HUES64 (cell line): ENCODE results near the gene SLC46A3.

Experiments used
- H3K27ac ChIP-seq: 2 replicates; pipeline ENCODE4 v1.7.0; 2013; ENCODE audit warnings: low read depth, low read length, inconsistent platforms
- H3K27me3 ChIP-seq: 2 replicates; pipeline ENCODE4 v1.6.1; 2013; ENCODE audit warnings: mild to moderate bottlenecking, low read length; ENCODE audit not compliant: insufficient read depth
- H3K36me3 ChIP-seq: 2 replicates; pipeline ENCODE4 v1.6.1; 2013; ENCODE audit warnings: mild to moderate bottlenecking, low read length; ENCODE audit not compliant: insufficient read depth
- H3K4me1 ChIP-seq: 2 replicates; pipeline ENCODE4 v1.6.1; 2013; ENCODE audit warnings: mild to moderate bottlenecking, low read length, moderate library complexity; ENCODE audit not compliant: insufficient read depth
- H3K4me3 ChIP-seq: 2 replicates; pipeline ENCODE4 v1.5.1; 2013; ENCODE audit warnings: mild to moderate bottlenecking, low read length, moderate library complexity
- H3K9ac ChIP-seq: 2 replicates; pipeline ENCODE4 v1.6.1; 2013; ENCODE audit warnings: mild to moderate bottlenecking, low read depth, low read length
- H3K9me3 ChIP-seq: 2 replicates; pipeline ENCODE4 v1.6.1; 2013; ENCODE audit warnings: low read depth, low read length; ENCODE audit not compliant: insufficient read depth
- WGBS: fragments of 150-250, 120-280 bp; methylation state at CpG from one replicate; pipeline ENCODE4 v1.1.7; 2013; ENCODE audit warnings: missing lambda C conversion rate; 5-methylcytosine and 5-hydroxymethylcytosine counted together

SLC46A3 gene

GRCh38 chr13:28729541-28729940, 10.8 kb upstream of the SLC46A3 start:
- no peaks in the 10 kb centered on the region for H3K4me1 ChIP-seq
- no peak overlapping the region for H3K4me3 ChIP-seq
- WGBS: 85% methylated on average over 2 of the region's 2 CpGs
- H3K36me3 ChIP-seq: no peaks in the 10 kb centered on the region
- no peak overlapping the region for H3K9ac ChIP-seq
- no peaks in the 10 kb centered on the region for H3K9me3 ChIP-seq
- no peak overlapping the region for H3K27ac ChIP-seq
- H3K27me3 ChIP-seq: no peaks in the 10 kb centered on the region

GRCh38 chr13:28728642-28729041, 9.9 kb upstream of the SLC46A3 start:
- Histone ChIP-seq H3K27me3 (no peaks in the 10 kb centered on the region), H3K27ac (no peak overlapping the region)
- 93% methylated on average over 2 of the region's 2 CpGs for WGBS

GRCh38 chr13:28725046-28725610, 6.4 kb upstream of the SLC46A3 start:
- Histone ChIP-seq H3K27me3 (peaks cover 5% of the 10 kb centered on the region), H3K9ac (no peak overlapping the region), H3K9me3 (no peaks in the 10 kb centered on the region), H3K4me1 (no peaks in the 10 kb centered on the region), H3K27ac (no peak overlapping the region), H3K4me3 (no peak overlapping the region), H3K36me3 (no peaks in the 10 kb centered on the region)
- WGBS: 87% methylated on average over 3 of the region's 3 CpGs

More at GRCh38 chr13:28728642-28729041, 9.9 kb upstream of the SLC46A3 start:
- H3K36me3 ChIP-seq: no peaks in the 10 kb centered on the region
- H3K9me3 ChIP-seq: no peaks in the 10 kb centered on the region
- no peak overlapping the region for H3K9ac ChIP-seq
- no peaks in the 10 kb centered on the region for H3K4me1 ChIP-seq
- H3K4me3 ChIP-seq: no peak overlapping the region

DNA sequence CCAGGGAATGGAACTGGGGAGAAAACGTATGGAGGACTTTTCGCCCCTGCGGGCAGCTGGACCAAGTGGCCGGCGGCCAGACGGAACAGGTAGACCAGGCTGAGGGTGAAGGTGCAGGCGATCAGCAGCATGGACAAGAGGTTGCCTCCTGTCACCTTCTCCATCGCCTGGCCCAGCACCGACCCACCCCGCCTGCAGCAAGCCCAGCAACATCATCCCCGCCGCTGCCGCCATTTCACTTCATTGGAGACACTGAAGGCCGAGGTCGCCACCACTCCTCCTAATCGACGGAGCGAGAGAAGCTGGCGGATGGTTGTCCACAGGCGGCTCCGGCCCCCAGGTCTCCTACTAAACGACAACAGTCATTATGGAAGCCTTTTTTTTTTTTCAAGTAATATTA, 5.0 kb upstream of the SLC46A3 start:
- no peaks in the 10 kb centered on the region for H3K4me1 ChIP-seq
- H3K27me3 ChIP-seq: peaks cover 14% of the 10 kb centered on the region
- 96% methylated on average over 22 of the region's 22 CpGs for WGBS
- no peaks in the 10 kb centered on the region for H3K36me3 ChIP-seq
- H3K27ac ChIP-seq: no peak overlapping the region
- H3K4me3 ChIP-seq: no peak overlapping the region
- H3K9me3 ChIP-seq: no peaks in the 10 kb centered on the region
- no peak overlapping the region for H3K9ac ChIP-seq

DNA sequence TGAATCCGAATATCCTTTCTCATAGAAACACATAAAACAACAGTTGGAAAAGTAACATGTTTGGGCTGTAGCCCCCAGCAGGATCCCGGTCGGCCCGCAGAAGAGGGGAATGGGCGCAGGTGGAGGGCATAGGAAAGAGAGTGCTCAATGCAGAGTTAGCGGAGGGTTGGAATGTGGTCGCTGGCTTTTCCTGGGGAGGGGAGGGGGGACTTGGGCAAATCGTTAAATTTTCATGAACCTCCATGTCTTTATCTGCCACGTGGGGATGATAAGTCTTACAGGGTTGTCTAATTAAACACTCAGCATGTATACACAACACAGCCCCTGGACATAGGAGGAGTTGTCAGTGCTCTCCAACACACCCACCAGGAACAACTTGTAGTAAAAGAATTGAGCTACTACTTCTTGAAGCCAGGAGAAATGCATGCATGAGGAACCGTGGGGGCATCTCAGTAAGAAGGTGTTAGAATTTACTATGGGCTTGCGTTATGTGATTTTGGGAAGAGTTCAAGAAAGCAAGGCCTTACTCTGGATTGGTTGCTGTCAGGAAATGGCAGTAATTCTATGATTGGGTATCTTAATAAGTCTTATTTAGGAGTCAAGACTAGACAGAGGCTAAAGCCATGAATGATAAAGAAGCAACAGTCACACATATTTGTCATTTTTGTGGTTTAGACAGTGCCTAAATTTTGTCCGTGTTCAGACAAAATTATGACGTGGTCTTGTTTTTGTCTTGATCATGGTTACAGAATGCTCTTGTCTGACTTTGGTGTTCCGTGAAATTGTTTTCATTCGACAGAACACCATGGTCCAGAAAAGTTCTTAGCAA, 671 bp upstream of the SLC46A3 start:
- 44% methylated on average over 12 of the region's 15 CpGs for WGBS
- Histone ChIP-seq H3K36me3 (no peaks in the 10 kb centered on the region), H3K27ac (no peak overlapping the region), H3K27me3 (peaks cover 43% of the 10 kb centered on the region), H3K4me1 (no peaks in the 10 kb centered on the region), H3K4me3 (peak overlapping the region; percentile 72), H3K9me3 (no peaks in the 10 kb centered on the region), H3K9ac (no peak overlapping the region)

- Histone ChIP-seq H3K36me3 (no peaks in the 10 kb centered on the region), H3K4me1 (no peaks in the 10 kb centered on the region), H3K27ac (no peak overlapping the region), H3K4me3 (peak overlapping the region; percentile 72), H3K9me3 (no peaks in the 10 kb centered on the region), H3K27me3 (peaks cover 43% of the 10 kb centered on the region), H3K9ac (no peak overlapping the region)
- 18% methylated on average over 10 of the region's 10 CpGs for WGBS
These were observed 601 bp downstream of the SLC46A3 start for GRCh38 chr13:28718196-28718542.

GRCh38 chr13:28717170-28717569, 1.6 kb downstream of the SLC46A3 start:
- H3K9me3 ChIP-seq: no peaks in the 10 kb centered on the region
- no peaks in the 10 kb centered on the region for H3K36me3 ChIP-seq
- no peak overlapping the region for H3K4me3 ChIP-seq
- no peaks in the 10 kb centered on the region for H3K4me1 ChIP-seq
- WGBS: 83% methylated on average over 3 of the region's 3 CpGs
- no peak overlapping the region for H3K9ac ChIP-seq
- no peak overlapping the region for H3K27ac ChIP-seq
- peaks cover 43% of the 10 kb centered on the region for H3K27me3 ChIP-seq

- Histone ChIP-seq H3K36me3 (no peaks in the 10 kb centered on the region), H3K9ac (no peak overlapping the region), H3K9me3 (no peaks in the 10 kb centered on the region), H3K27me3 (peaks cover 43% of the 10 kb centered on the region), H3K4me1 (no peaks in the 10 kb centered on the region), H3K27ac (no peak overlapping the region), H3K4me3 (no peak overlapping the region)
- WGBS: 67% methylated on average over 6 of the region's 8 CpGs
These were observed 2.3 kb downstream of the SLC46A3 start for GRCh38 chr13:28716511-28716910.

DNA sequence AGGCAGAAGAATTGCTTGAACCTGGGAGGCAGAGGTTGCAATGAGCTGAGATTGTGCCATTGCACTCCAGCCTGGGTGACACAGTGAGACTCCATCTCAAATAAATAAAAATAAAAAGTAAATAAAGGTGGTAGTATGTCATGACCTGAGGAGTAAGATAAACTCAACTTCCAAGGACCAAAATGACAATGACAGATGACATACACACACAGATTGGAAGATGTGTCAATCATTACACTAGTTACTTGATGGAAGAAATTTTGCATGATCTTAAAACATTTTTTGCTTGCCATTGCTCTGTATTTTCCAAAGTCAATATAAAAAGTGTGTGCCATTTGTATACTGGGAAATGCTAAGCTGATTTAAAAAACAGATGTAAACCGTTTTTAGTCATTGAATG, 4.1 kb downstream of the SLC46A3 start:
- H3K4me1 ChIP-seq: no peaks in the 10 kb centered on the region
- H3K9me3 ChIP-seq: no peaks in the 10 kb centered on the region
- H3K9ac ChIP-seq: no peak overlapping the region
- H3K27ac ChIP-seq: no peak overlapping the region
- no peaks in the 10 kb centered on the region for H3K36me3 ChIP-seq
- WGBS: 85% methylated on average over 1 of the region's 1 CpG
- no peak overlapping the region for H3K4me3 ChIP-seq
- H3K27me3 ChIP-seq: peaks cover 33% of the 10 kb centered on the region

DNA sequence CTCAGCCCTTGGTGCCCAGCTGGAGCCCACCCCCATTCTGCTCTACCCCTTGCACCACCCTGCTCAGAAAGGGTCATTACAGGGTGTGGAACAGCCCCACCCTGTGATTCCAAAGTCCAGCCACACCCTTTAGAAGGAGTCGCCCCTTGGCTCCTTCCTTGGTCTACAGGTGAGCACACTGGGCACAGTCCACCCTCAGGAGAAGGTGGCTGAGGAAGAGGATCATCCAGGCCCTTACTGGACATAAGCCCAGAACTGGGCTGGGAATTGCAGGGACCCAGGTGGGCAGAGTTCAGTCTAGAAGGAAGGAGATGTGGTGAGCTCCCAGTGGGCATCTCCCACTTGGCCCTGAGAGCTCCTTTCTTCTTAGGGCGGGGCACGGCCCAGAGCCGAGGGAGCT, 8.6 kb downstream of the SLC46A3 start:
- no peak overlapping the region for H3K9ac ChIP-seq
- H3K27ac ChIP-seq: no peak overlapping the region
- H3K4me1 ChIP-seq: no peaks in the 10 kb centered on the region
- H3K4me3 ChIP-seq: no peak overlapping the region
- H3K36me3 ChIP-seq: no peaks in the 10 kb centered on the region
- no peaks in the 10 kb centered on the region for H3K27me3 ChIP-seq
- no peaks in the 10 kb centered on the region for H3K9me3 ChIP-seq
- 87% methylated on average over 4 of the region's 4 CpGs for WGBS

DNA sequence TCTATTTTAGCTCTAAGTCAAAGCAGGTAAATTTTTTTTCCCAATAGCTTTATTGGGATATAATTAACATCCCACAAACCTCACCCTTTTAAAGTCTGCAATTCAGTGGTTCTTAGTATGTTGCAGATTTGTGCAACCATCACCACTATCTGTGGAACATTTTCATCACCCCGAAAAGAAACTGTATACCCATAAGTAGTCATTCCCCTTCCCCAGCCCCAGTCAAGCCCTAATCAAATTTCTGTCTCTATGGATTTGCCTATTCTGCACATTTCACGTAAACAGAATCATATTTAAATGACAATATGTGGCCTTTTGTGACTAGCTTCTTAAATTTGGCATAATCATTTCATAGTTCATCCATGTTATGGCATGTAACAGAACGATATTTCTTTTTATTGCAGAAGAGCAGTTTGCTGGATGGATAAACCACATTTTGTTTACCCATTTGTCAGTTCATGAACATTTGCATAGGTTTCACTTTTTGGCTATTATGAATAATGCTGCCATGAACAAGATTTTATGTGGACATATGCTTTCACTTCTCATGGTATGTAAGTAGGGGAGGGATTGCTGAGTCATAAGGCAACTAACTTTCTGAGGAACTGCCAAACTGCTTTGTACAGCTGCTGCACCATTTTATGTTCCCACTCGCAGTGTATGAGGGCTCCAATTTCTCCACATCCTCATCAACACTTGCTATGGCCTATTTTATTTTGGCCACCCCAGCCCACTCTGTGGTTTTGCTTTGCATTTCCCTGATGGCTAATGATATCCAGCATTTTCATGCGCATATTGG, 10.9 kb downstream of the SLC46A3 start:
- Histone ChIP-seq H3K27ac (no peak overlapping the region), H3K9me3 (no peaks in the 10 kb centered on the region), H3K4me1 (no peaks in the 10 kb centered on the region; the same call in 1 of the 2 replicates), H3K36me3 (no peaks in the 10 kb centered on the region), H3K4me3 (no peak overlapping the region), H3K9ac (no peak overlapping the region), H3K27me3 (no peaks in the 10 kb centered on the region)
- WGBS: 92% methylated on average over 5 of the region's 5 CpGs
